LHCN-M2 (cell line): ENCODE results near the gene RETN. TPM values are rescaled to one million over a fixed set of nuclear protein-coding genes. Genes with fewer than 3 reads are reported as not detected.

Experiments used
- DNase-seq: peaks from one replicate; pipeline ENCODE4 v3.0.0-alpha.2; 2012; ENCODE audit warnings: low read depth
- total RNA-seq: library from RNA; depleted of rRNA; stranded (reverse); fragments of >200 nt; gene quantifications from 2 replicates; pipeline ENCODE4 v1.2.3, GENCODE V29; 2014; rRNA removed

The RETN gene
- total RNA-seq, 1 experiment from 2014 or later: not detected

GRCh38 chr19:7705387-7706187, 36.7 kb downstream of the RETN start:
- no peak for DNase-seq

- DNase-seq: no peak
These were observed 37.5 kb downstream of the RETN start for GRCh38 chr19:7706188-7706954.

- no peak for DNase-seq
These were observed 38.2 kb downstream of the RETN start for GRCh38 chr19:7706955-7707456.

GRCh38 chr19:7709932-7710460, 41.1 kb downstream of the RETN start:
- DNase-seq: no peak

GRCh38 chr19:7710616-7711015, 41.8 kb downstream of the RETN start:
- DNase-seq: no peak

GRCh38 chr19:7715671-7716070, 46.8 kb downstream of the RETN start:
- DNase-seq: no peak

GRCh38 chr19:7716762-7717161, 47.9 kb downstream of the RETN start:
- no peak for DNase-seq

- DNase-seq: no peak
These were observed 49.8 kb downstream of the RETN start for GRCh38 chr19:7718668-7719067.

Other genes with a start within 250 kb of the RETN start
- 3.5 and 3.8 TPM in 2 replicates for gene PEX11G, start 180.0 kb upstream of the RETN start, total RNA-seq
- 59.1 and 59.6 TPM in 2 replicates for gene ZNF358, start 152.9 kb upstream of the RETN start, total RNA-seq
- 7.4 and 8.9 TPM in 2 replicates for gene MCOLN1, start 146.4 kb upstream of the RETN start, total RNA-seq
- 64.7 and 81.5 TPM in 2 replicates for gene PNPLA6, start 133.3 kb upstream of the RETN start, total RNA-seq
- not detected in 2 replicates for gene CAMSAP3, start 73.2 kb upstream of the RETN start, total RNA-seq
- gene XAB2, start 39.5 kb upstream of the RETN start, total RNA-seq: 37.1 and 39.0 TPM in 2 replicates
- gene PET100, start 39.3 kb upstream of the RETN start, total RNA-seq: 6.4 and 13.1 TPM in 2 replicates
- gene PCP2, start 35.3 kb upstream of the RETN start, total RNA-seq: not detected in 2 replicates
- 0.11 TPM in 1 of 2 replicates, not detected in the other for gene STXBP2, start 31.9 kb upstream of the RETN start, total RNA-seq
- not detected in 2 replicates for gene MCEMP1, start 8.0 kb downstream of the RETN start, total RNA-seq
- 96.8 and 101 TPM in 2 replicates for gene TRAPPC5, start 11.8 kb downstream of the RETN start, total RNA-seq
- not detected in 2 replicates for gene FCER2, start 33.1 kb downstream of the RETN start, total RNA-seq
- not detected in 2 replicates for gene CLEC4G, start 63.1 kb downstream of the RETN start, total RNA-seq
- not detected in 2 replicates for gene CD209, start 78.5 kb downstream of the RETN start, total RNA-seq
- gene CLEC4M, start 94.2 kb downstream of the RETN start, total RNA-seq: not detected in 2 replicates
- gene EVI5L, start 161.2 kb downstream of the RETN start, total RNA-seq: 19.5 and 21.5 TPM in 2 replicates
- gene PRR36, start 205.3 kb downstream of the RETN start, total RNA-seq: not detected in 2 replicates
- 1.6 and 1.9 TPM in 2 replicates for gene LRRC8E, start 219.5 kb downstream of the RETN start, total RNA-seq
- gene MAP2K7, start 234.8 kb downstream of the RETN start, total RNA-seq: 9.8 and 13.0 TPM in 2 replicates
- gene TGFBR3L, start 245.8 kb downstream of the RETN start, total RNA-seq: 1.9 and 3.5 TPM in 2 replicates